H9 (cell line): ENCODE measurements around the gene C2orf80. TPM values are rescaled to one million over a fixed set of nuclear protein-coding genes. Genes with fewer than 3 reads are reported as not detected.

Experiments used
- DNase-seq: peaks from one replicate; pipeline ENCODE4 v3.0.0-alpha.2; 2017
- H2AFZ ChIP-seq: one replicate; pipeline ENCODE4 v1.6.1; 2013; ENCODE audit warnings: mild to moderate bottlenecking, low read length, control low read depth, moderate library complexity
- H2AK5ac ChIP-seq: 2 replicates; pipeline ENCODE4 v1.6.1; 2013; ENCODE audit warnings: low read length, control low read depth, mixed read lengths; ENCODE audit not compliant: insufficient read length
- H2BK120ac ChIP-seq: one replicate; pipeline ENCODE4 v1.6.1; 2013; ENCODE audit warnings: low read depth, mild to moderate bottlenecking, low read length, control low read depth, inconsistent platforms; ENCODE audit not compliant: poor library complexity, severe bottlenecking
- H2BK12ac ChIP-seq: 2 replicates; pipeline ENCODE4 v1.6.1; 2013; ENCODE audit warnings: low read length, control low read depth, mixed read lengths, low read depth; ENCODE audit not compliant: insufficient read length
- H2BK15ac ChIP-seq: 2 replicates; pipeline ENCODE4 v1.6.1; 2013; ENCODE audit warnings: low read depth, low read length, control low read depth
- H2BK20ac ChIP-seq: one replicate; pipeline ENCODE4 v1.6.1; 2013; ENCODE audit warnings: low read depth, mild to moderate bottlenecking, low read length, control low read depth, inconsistent platforms; ENCODE audit not compliant: poor library complexity, severe bottlenecking
- H2BK5ac ChIP-seq: 2 replicates; pipeline ENCODE4 v1.6.1; 2013; ENCODE audit warnings: low read length, control low read depth, mixed read lengths; ENCODE audit not compliant: insufficient read length
- H3K14ac ChIP-seq: 2 replicates; pipeline ENCODE4 v1.6.1; 2013; ENCODE audit warnings: low read length, control low read depth; ENCODE audit not compliant: insufficient read depth
- H3K18ac ChIP-seq: 2 replicates; pipeline ENCODE4 v1.6.1; 2013; ENCODE audit warnings: low read depth, mild to moderate bottlenecking, mixed read lengths, low read length, control low read depth; ENCODE audit not compliant: insufficient read length
- H3K23ac ChIP-seq: 2 replicates; pipeline ENCODE4 v1.6.1; 2013; ENCODE audit warnings: low read length, control low read depth, mixed read lengths, low read depth; ENCODE audit not compliant: insufficient read length
- H3K23me2 ChIP-seq: 2 replicates; pipeline ENCODE4 v1.6.1; 2013; ENCODE audit warnings: low read depth, mild to moderate bottlenecking, mixed read lengths, low read length, control low read depth; ENCODE audit not compliant: insufficient read length, poor library complexity, severe bottlenecking
- H3K27ac ChIP-seq: 2 replicates; pipeline ENCODE4 v1.5.1; 2013; ENCODE audit warnings: low read length, control low read depth, mixed read lengths, low read depth; ENCODE audit not compliant: insufficient read length
- H3K27me3 ChIP-seq: 2 replicates; pipeline ENCODE4 v1.6.1; 2013; ENCODE audit warnings: low read length, control low read depth, inconsistent platforms; ENCODE audit not compliant: insufficient read depth
- H3K4ac ChIP-seq: 2 replicates; pipeline ENCODE4 v1.6.1; 2013; ENCODE audit warnings: low read depth, mild to moderate bottlenecking, control low read depth, inconsistent platforms, low read length, moderate library complexity
- H3K4me1 ChIP-seq: 2 replicates; pipeline ENCODE4 v1.6.1; 2013; ENCODE audit warnings: low read length, control low read depth, inconsistent platforms; ENCODE audit not compliant: insufficient read depth
- H3K4me2 ChIP-seq: 2 replicates; pipeline ENCODE4 v1.6.1; 2013; ENCODE audit warnings: low read length, control low read depth, mixed read lengths; ENCODE audit not compliant: insufficient read length, insufficient read depth
- H3K56ac ChIP-seq: 2 replicates; pipeline ENCODE4 v1.6.1; 2013; ENCODE audit warnings: low read depth, mild to moderate bottlenecking, mixed read lengths, low read length, control low read depth; ENCODE audit not compliant: insufficient read length
- H3K79me1 ChIP-seq: 2 replicates; pipeline ENCODE4 v1.6.1; 2013; ENCODE audit warnings: low read depth, mild to moderate bottlenecking, moderate library complexity, low read length, control low read depth, inconsistent platforms; ENCODE audit not compliant: insufficient read depth, poor library complexity, severe bottlenecking
- H3K79me2 ChIP-seq: 2 replicates; pipeline ENCODE4 v1.6.1; 2013; ENCODE audit warnings: low read length, control low read depth, inconsistent platforms; ENCODE audit not compliant: insufficient read depth
- H3K9ac ChIP-seq: 2 replicates; pipeline ENCODE4 v1.6.1; 2013; ENCODE audit warnings: low read length, control low read depth, mixed read lengths; ENCODE audit not compliant: insufficient read length; ENCODE audit errors: extremely low read depth
- H3K9me3 ChIP-seq: one replicate; pipeline ENCODE4 v1.6.1; 2013; ENCODE audit warnings: low read depth, low read length, inconsistent platforms; ENCODE audit not compliant: control insufficient read depth
- H3T11ph ChIP-seq: one replicate; pipeline ENCODE4 v1.6.1; 2013; ENCODE audit warnings: mild to moderate bottlenecking, low read length, control low read depth, inconsistent platforms
- H4K20me1 ChIP-seq: one replicate; pipeline ENCODE4 v1.6.1; 2013; ENCODE audit not compliant: control insufficient read depth, insufficient read length, insufficient read depth
- H4K5ac ChIP-seq: 2 replicates; pipeline ENCODE4 v1.6.1; 2013; ENCODE audit warnings: low read depth, mild to moderate bottlenecking, mixed read lengths, low read length, control low read depth; ENCODE audit not compliant: insufficient read length
- H4K8ac ChIP-seq: replicated peaks from 2 replicates; pipeline ENCODE4 v1.6.1; 2013; ENCODE audit warnings: low read length, control low read depth, mixed read lengths, low read depth; ENCODE audit not compliant: insufficient read length
- H4K91ac ChIP-seq: 2 replicates; pipeline ENCODE4 v1.6.1; 2013; ENCODE audit warnings: low read depth, mild to moderate bottlenecking, moderate library complexity, mixed read lengths, low read length, control low read depth; ENCODE audit not compliant: insufficient read length
- H3K27ac Mint-ChIP-seq, 3 experiments: 2 replicates in 2 of 3; 3 replicates in 1 of 3; pipeline ENCODE4 v1.8.0; 2020 to 2021; ENCODE audit warnings: mixed read lengths in 3 of 3, mild to moderate bottlenecking in 1 of 3, moderate library complexity in 1 of 3
- H3K27me3 Mint-ChIP-seq: 2 replicates; pipeline ENCODE4 v1.8.0; 2021; ENCODE audit warnings: low read depth, mild to moderate bottlenecking, moderate library complexity, mixed read lengths
- H3K36me3 Mint-ChIP-seq, 3 experiments: 2 replicates in 2 of 3; 3 replicates in 1 of 3; pipeline ENCODE4 v1.8.0; 2020 to 2021; ENCODE audit warnings: low read depth in 3 of 3, mixed read lengths in 3 of 3; ENCODE audit not compliant: insufficient read depth in 1 of 3
- H3K4me1 Mint-ChIP-seq, 2 experiments: 2 replicates each; pipeline ENCODE4 v1.8.0; 2020; ENCODE audit warnings: mixed read lengths in 2 of 2
- H3K4me3 Mint-ChIP-seq, 2 experiments: 2 replicates in 1 of 2; 3 replicates in 1 of 2; pipeline ENCODE4 v1.8.0; 2020 to 2021; ENCODE audit warnings: mild to moderate bottlenecking in 2 of 2, mixed read lengths in 2 of 2, moderate library complexity in 1 of 2
- H3K9me3 Mint-ChIP-seq, 2 experiments: 2 replicates in 1 of 2; 3 replicates in 1 of 2; pipeline ENCODE4 v1.8.0; 2020; ENCODE audit warnings: mild to moderate bottlenecking in 2 of 2, mixed read lengths in 2 of 2, moderate library complexity in 1 of 2
- CTCF ChIP-seq: fragments of 200-600 bp; sonication (generic); conservative IDR thresholded peaks from 3 replicates; pipeline ENCODE4 v1.8.0; 2021; ENCODE audit warnings: antibody characterized with exemption, mild to moderate bottlenecking
- WGBS: extraction: QIAGEN DNeasy Blood & Tissue Kit; methylation state at CpG from one replicate; pipeline ENCODE4 v1.1.7; 2013; ENCODE audit warnings: missing lambda C conversion rate, low lambda C conversion rate, mixed read lengths; ENCODE audit not compliant: insufficient read length; ENCODE audit errors: extremely low coverage; 5-methylcytosine and 5-hydroxymethylcytosine counted together
- total RNA-seq: library from RNA; stranded (reverse); gene quantifications from 2 replicates; pipeline ENCODE4 v1.2.1, GENCODE V29; 2021

Gene C2orf80
- total RNA-seq, 1 experiment from 2014 or later: not detected

GRCh38 chr2:208146006-208146405 lies 43.8 kb downstream of the C2orf80 start, which contains the start of gene CRYGB:
CRYGB (minus strand) TSS chr2:208146158; CDS start chr2:208146120, 38 bp downstream.
- no peak within 1 kb of the TSS for H3K4ac ChIP-seq
- H3K9me3 ChIP-seq: no peaks in the 10 kb centered on the region
- peaks cover 2% of the 10 kb centered on the region for H3K4me1 ChIP-seq
- H3K4me3 Mint-ChIP-seq: no peak within 1 kb of the TSS
- no peak within 1 kb of the TSS for H3K23ac ChIP-seq
- no peak within 1 kb of the TSS for H2BK12ac ChIP-seq
- no peak within 1 kb of the TSS for H3K27ac ChIP-seq
- H2BK5ac ChIP-seq: no peak within 1 kb of the TSS
- WGBS: no CpG with 5 or more reads among the region's 6 CpGs
- no peak for TF ChIP-seq CTCF
- no peak within 1 kb of the TSS for H2BK120ac ChIP-seq
- H4K20me1 ChIP-seq: no peaks in the 10 kb centered on the region
- H3K36me3 Mint-ChIP-seq: peaks cover 0 to 3% (median 2%) of the 10 kb centered on the region in 3 experiments; a peak in 2 of 7 replicates
- no peak within 1 kb of the TSS for H3K56ac ChIP-seq
- H2AFZ ChIP-seq: no peak within 1 kb of the TSS
- H3K23me2 ChIP-seq: no peaks in the 10 kb centered on the region
- H3K27me3 Mint-ChIP-seq: no peaks in the 10 kb centered on the region
- H3K18ac ChIP-seq: no peak within 1 kb of the TSS
- no peak for DNase-seq
- H4K8ac ChIP-seq: no peak within 1 kb of the TSS
- H3T11ph ChIP-seq: no peak within 1 kb of the TSS
- no peak within 1 kb of the TSS for H4K5ac ChIP-seq
- no peak within 1 kb of the TSS for H3K9ac ChIP-seq
- H3K27ac Mint-ChIP-seq: peak within 1 kb of the TSS in 1 of 3 experiments; percentile 7; a peak in 2 of 7 replicates
- peaks cover 26 to 31% of the 10 kb centered on the region in 2 experiments for H3K4me1 Mint-ChIP-seq
- no peak within 1 kb of the TSS for H2AK5ac ChIP-seq
- H3K4me2 ChIP-seq: no peak within 1 kb of the TSS
- H3K27me3 ChIP-seq: no peaks in the 10 kb centered on the region
- no peak within 1 kb of the TSS for H3K14ac ChIP-seq
- H3K79me1 ChIP-seq: no peaks in the 10 kb centered on the region
- H3K9me3 Mint-ChIP-seq: peaks cover 6 to 9% of the 10 kb centered on the region in 2 experiments; a peak in 3 of 5 replicates
- H3K79me2 ChIP-seq: no peaks in the 10 kb centered on the region
- no peak within 1 kb of the TSS for H2BK20ac ChIP-seq
- H2BK15ac ChIP-seq: no peak within 1 kb of the TSS
- H4K91ac ChIP-seq: no peak within 1 kb of the TSS
